COLO829 (cell line): Measurements from ENCODE around the gene HOXB9.
A peak's percentile ranks its signal among the peaks of the same experiment; 100 is the strongest.

Experiments
- DNase-seq: peaks from one replicate; pipeline ENCODE4 v3.0.0; 2012; ENCODE audit warnings: low spot score

Gene HOXB9

GRCh38 chr17:48610282-48611211 is 15.6 kb downstream of the HOXB9 start, which contains the start of gene HOXB7:
Gene HOXB7, minus strand, starts transcription at chr17:48611017. Its CDS starts 99 bp downstream, at chr17:48610918.
- peak; percentile 78 for DNase-seq

- DNase-seq, result no peak
Measured at GRCh38 chr17:48609759-48610281, 16.3 kb downstream of the HOXB9 start.

DNA sequence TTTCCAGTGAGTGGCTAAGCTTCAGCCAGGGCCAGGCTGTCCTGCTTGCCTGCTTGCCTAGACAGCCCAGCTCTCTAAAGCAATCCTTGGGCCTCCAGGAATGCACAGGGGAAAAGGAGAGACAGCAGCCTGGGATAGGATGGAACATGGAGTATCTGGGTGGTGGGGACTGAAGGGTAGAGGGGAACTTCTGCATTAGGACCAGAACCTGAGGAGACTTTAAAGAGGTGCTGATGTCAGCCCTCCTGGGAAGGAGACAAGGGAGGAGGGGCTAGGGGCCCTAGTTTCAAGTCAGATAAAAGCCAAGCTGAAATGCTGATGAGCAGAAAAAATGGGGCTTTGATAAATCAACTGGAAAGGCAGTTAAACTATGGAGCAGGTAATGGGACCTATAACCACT is 17.1 kb downstream of the HOXB9 start:
- no peak for DNase-seq

- DNase-seq, result no peak
Measured at GRCh38 chr17:48608494-48608834, 17.7 kb downstream of the HOXB9 start.

- DNase-seq, result no peak
Measured at GRCh38 chr17:48606892-48607614, 19.1 kb downstream of the HOXB9 start.

DNA sequence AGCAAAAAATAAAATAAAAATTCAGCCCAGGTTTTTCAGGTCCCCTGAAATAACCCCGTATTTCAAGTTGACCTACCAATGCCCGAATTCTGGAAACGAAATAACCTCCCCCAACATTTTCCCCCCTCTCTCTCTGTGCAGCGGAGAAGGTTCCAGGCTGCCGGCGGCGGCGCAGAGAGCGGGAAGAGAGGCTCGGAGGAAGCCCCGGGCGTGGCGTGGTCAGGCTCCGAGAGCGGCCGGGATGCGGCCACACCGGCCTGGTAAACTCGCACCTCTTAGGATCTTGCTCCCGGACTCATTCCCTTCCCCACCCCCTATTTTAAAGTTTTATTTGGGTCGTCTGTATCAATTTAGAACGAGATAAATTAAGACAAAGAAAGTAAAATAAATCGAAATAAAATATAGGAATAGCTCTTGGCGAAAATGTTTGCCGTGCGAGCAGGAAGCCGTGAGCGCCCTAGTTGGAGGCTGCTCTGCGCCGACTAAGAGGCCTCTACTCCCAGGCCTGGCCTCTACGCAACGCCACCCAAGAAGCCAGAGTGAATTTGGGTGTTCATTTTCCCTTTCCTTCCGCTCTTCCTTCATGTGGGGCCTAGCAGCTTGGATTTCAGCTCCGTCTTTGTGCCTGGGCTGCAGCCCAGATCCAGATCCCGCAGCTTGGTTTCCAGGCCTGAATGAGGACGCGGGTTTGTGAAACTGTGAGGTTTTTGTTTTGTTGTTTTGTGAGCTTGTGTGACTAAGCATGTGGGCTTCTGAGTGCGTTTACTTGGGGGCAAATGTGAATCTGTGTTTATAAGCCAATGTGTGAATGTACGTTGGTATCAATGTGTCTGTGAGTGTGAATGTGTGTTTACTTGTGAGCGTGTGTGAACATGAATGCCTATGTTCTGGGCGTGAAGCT is 19.9 kb downstream of the HOXB9 start:
- DNase-seq, result no peak

- DNase-seq, result no peak
Measured at GRCh38 chr17:48605409-48605919, 20.7 kb downstream of the HOXB9 start.

GRCh38 chr17:48604770-48605329 is 21.3 kb downstream of the HOXB9 start, which contains the start of gene HOXB6:
Gene HOXB6, minus strand, starts transcription at chr17:48604986. Its CDS starts 6,836 bp downstream, at chr17:48598150.
- DNase-seq, result no peak

GRCh38 chr17:48603959-48604769 is 22.0 kb downstream of the HOXB9 start:
- no peak for DNase-seq

- DNase-seq, result no peak
Measured at GRCh38 chr17:48601539-48602425, 24.4 kb downstream of the HOXB9 start.

DNA sequence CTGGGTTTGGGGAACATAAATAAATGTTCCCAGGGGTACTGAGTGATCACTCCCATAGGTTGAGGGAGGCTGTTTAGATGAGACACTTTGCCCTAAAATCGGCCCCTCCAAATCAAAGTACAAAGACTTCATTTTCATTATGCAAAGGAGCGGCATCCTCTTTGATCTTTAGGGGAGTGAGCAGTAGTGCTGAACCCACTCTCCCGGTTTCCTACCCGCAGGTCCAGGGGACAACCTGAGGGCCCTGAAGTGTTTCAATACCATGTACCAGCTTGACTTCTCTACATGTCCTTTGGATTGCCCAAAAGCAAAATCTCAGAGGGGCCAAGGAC is 25.0 kb downstream of the HOXB9 start:
- DNase-seq, result no peak

DNA sequence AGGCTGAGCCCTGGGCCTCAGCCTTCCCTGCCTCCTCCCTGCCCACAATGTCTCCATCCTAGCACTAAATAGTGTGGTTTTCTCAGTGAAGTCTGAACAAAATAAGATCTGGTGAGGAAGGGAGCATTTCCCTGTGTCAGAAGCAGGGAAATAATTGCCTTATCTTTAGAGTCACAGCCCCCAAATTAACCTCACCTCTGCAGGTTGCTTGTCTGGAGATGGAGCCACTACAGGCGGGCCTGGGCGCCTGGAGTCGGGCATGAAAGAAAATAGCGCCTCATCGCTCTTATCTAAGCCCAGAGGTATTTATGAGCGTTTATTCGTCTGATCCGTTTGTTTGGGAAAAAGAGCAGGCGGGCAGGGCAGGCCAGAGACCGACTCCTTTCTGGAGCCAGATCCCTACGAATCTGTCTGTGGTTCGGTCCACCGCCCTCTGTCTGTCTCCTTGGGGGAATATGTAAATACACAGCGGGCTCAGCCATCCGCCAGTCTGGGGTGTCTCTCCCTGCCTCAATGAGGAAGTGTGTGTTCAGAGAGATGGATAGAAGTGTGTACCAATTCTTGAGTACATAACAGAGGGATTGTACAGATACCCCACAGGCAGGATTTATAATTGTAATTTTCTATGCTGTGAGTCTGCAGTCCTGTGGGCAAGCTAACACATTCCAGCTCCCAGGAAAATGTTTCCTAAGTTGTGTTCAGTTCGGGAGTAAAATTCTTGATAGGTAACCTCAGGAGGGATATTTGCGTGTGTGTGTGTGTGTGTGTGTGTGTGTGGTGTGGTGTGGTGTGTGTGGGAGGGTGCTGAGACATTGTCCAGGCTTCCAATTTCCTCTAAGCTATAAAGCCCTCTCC is 25.7 kb downstream of the HOXB9 start:
- no peak for DNase-seq

GRCh38 chr17:48599354-48599753 is 26.8 kb downstream of the HOXB9 start:
- no peak for DNase-seq

- no peak for DNase-seq
Measured at GRCh38 chr17:48598736-48599135, 27.4 kb downstream of the HOXB9 start.

DNA sequence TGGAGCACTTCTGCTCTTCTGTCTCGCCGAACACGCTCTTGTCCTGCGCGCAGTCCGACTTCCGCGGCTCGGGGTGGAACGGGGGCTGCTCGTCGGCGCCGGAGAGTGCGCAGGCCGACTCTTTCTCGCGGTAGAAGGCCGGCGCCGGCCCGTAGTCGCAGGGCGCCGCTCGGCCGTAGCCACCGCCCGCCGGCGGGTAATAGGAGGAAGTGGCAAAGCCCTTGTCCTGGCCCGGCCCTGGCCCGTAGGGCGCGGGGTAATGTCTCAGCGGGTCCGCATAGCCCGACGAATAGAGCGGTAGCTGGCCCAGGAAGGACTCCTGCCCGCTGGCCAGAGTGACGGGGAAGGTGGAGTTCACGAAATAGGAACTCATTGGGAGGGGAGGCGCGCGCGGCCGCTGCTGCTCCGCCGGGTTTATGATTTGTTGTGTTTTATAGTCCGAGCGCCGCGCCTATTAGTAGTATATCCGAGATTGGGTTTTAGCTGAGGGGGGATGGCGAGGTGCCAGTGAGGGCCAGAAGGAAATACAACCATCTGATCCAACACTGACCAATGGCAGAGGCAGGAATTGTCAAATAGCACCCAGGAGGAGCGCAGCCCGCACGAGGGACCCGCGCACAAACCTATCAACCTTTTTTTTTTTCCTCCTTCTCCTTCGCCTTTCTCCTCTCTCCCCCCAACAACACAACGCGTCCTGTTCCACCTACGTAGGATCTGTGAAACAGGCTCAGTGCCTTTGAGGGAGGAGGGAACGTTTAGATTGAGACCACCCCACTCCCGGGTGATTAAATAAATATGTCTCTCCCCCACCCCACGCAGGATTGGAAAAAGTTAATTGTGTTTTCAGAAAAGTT is 28.2 kb downstream of the HOXB9 start:
- no peak for DNase-seq

- DNase-seq, result no peak
Measured at GRCh38 chr17:48597528-48597777, 28.7 kb downstream of the HOXB9 start.

- DNase-seq, result no peak
Measured at GRCh38 chr17:48596735-48597527, 29.2 kb downstream of the HOXB9 start.
